ENCODE measurements around the gene SLC5A8.
"Not testable (repeated sequence)": the region's sequence is repeated elsewhere in the genome, so short reads cannot be mapped to it uniquely, and the experiment has no call there.

Gene SLC5A8

DNA sequence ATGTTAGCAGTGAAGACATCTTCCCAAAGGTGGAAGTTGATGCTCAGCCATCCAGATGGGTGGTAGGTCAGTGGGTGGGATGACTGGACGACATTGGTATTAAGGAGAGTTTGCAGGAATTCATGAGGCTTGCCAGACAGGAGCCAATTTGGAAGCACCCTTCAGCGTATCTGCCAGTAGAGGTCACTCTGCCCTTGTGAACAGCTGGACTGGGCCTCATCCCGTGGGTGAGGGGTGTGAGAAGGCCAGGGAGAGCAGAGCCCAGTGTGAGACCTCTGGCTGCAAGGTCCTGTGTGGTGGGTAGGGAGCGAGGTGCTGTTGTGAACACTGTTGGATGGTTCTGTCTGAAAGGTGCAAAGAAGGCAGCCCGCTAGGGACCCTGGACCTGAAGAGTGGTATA is 37.7 kb downstream of the SLC5A8 start:
- DNase-seq (ENCODE audit: low read depth): no peak

DNA sequence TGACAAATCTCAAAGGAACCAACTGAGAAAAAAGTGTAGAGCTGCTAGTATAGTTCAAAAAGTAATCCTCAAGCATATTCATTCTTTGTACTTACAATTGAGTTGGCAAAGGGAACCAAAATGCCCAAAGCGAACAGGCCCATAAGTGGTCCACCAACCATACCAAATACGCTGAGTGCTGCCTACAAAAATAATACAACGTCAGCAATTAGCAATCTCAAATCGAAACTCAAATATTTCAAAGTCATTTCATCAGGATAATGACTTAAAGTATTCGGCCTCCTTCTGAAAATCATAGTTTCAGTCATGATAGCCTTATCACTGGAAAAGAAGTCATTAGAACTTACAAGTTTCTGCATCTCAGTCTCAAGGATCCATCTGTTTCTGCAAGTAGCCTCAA is 42.0 kb downstream of the SLC5A8 start:
- no peak for DNase-seq (ENCODE audit: low read depth)

DNA sequence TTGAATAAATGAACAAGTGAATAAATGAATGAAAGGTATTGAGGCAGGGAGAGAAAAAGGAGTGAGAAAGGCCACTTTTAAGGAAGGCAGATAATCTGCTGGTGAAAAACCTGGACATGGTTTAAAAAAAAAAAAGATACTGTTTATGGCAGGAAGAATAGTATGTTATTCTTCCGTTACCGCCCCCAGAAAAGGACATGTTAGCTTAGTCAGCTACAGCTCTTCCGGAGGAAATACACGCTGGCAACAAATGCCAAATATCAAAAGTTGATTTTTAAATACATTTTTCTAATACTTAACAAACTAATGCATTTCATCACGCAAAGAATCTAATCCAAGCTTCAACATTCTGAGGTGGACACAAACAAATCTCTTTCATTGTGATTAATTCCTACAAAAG is 43.2 kb downstream of the SLC5A8 start:
- DNase-seq (ENCODE audit: low read depth): no peak

DNA sequence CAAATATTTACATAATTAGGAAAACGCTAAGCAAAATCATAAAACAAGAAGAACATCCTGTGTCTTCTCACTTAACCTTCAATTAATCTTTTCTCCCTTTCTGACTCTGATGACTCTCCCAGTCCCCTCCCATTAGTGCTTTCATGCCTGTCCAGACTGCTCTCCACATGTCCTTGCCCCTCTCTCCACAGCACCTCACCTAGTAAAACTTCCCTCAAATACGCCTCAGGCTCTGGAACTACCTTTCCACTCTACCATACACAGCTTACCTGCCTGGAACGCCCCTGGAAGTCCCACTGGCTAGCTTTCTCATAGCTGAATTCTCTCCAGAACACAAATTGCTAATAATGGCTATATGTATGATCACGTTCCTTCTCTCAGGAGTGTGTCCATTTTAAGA is 44.7 kb downstream of the SLC5A8 start:
- DNase-seq (ENCODE audit: low read depth): no peak

DNA sequence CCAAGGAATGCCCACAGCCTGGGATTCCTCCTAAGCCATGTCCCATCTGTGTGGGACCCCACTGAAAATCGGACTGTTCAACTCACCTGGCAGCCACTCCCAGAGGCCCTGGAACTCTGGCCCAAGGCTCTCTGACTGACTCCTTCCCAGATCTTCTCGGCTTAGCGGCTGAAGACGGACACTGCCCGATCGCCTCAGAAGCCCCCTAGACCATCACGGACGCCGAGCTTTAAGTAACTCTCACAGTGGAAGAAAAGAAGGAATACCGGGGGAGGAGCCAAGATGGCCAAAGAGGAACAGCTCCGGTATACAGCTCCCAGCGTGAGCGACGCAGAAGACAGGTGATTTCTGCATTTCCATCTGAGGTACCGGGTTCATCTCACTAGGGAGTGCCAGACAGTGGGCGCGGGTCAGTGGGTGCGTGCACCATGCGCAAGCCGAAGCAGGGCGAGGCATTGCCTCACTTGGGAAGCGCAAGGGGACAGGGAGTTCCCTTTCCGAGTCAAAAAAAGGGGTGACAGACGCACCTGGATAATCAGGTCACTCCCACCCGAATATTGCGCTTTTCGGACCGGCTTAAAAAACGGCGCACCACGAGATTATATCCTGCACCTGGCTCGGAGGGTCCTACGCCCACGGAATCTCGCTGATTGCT is 64.1 kb downstream of the SLC5A8 start:
- not testable (repeated sequence) for DNase-seq (ENCODE audit: low read depth)

DNA sequence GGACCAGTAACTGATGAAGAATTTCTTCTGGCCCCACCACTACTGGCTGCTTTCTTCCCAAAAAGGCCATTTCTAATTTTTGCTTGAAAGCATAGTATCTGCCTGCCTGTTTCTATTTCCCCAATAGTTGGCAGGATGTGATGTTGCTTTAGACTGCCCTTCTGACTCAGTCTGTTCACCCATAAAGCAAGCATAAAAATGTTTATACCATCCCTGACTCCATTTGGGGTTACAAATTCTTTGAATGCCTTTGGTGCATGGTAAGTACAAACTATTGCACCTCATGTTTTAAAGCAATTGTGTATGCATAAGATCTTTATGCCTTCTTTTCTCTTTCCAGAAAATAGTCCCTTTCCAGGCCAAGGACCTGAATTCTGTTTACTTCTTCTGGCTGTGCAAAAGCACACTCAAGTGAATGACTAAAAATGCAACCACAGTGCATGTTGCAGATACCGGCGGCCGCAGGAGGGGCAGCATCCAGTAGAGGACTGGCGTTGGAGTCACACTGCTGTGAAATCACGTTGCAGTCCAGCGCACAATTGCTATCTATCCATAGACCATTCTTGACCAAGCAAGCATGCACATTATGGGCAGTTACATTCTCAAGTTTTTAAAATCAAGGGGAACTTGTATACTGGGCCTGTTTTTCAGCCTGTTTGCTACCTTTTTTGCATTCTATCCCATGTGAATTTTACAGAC is 82.4 kb downstream of the SLC5A8 start:
- DNase-seq (ENCODE audit: low read depth): no peak

DNA sequence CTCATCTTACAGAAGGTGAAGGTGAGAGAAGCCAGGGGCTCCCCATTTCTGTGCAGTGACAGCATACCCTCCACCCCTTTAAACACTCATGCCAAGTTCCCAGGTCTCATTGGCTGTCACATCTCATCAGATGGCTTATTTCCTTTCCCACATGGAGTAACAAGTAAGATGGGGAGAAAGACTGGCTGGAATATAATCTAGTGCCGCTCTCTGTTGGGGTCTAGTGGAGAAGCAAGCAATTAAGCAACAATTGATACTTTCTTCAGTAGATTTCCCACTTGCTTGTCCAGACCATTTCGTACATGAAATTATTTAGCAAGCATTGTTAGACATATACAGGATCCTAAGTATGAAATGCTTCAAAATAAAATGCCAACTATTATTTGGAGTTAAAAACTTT is 92.2 kb downstream of the SLC5A8 start:
- no peak for DNase-seq (ENCODE audit: low read depth)

DNA sequence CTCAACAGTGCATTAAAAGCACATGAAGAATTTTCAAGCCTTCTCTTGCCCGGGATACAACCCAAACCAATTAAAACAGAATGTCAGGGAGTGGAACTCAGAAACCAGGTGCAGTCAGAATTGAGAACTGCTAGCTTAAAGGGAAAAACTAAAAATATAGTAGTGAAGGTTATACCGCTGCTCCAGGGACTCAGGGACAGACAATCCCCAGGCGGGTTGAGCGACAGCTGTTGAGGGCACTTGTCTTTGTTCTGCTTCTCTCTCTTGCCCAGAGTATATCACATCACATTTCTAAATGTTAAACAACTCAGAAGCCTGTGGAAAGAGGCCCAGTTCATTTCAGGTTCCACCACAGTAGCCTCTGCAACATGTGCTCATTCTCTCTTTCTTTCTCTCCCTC is 93.1 kb downstream of the SLC5A8 start:
- no peak for DNase-seq (ENCODE audit: low read depth)

DNA sequence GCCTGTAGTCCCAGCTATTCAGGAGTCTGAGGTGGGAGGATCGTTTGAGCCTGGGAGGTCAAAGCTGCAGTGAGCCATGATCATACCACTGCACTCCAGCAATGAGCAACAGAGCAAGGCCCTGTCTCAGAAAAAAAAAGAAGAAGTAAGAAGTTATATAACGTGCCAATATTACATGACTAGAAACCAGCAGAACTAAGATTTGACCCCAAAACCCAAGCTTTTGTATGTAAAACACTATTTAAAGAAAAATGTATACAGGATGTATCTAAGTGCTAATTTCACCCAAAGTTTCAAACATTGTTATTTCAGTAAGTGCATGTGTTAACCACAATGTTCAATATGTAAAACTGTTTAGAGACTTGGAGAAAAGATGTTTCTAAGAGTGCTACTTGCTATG is 94.7 kb downstream of the SLC5A8 start:
- no peak for DNase-seq (ENCODE audit: low read depth)

DNA sequence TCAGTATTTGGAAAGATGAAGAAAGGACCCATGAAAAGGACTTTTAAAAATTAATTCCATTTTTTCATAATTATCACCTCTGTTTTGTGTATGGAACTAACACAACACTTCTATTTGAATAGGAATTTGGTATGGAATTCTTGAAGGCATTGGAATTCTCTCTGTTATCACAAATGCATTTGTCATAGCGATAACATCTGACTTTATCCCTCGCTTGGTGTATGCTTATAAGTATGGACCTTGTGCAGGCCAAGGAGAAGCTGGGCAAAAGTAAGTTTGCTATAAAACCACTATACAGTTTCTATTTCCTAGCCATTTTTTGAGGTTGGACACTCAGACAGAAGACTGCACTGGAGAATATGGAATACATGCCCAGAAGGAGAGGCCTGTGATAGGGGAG is 98.6 kb downstream of the SLC5A8 start:
- no peak for DNase-seq (ENCODE audit: low read depth)

DNA sequence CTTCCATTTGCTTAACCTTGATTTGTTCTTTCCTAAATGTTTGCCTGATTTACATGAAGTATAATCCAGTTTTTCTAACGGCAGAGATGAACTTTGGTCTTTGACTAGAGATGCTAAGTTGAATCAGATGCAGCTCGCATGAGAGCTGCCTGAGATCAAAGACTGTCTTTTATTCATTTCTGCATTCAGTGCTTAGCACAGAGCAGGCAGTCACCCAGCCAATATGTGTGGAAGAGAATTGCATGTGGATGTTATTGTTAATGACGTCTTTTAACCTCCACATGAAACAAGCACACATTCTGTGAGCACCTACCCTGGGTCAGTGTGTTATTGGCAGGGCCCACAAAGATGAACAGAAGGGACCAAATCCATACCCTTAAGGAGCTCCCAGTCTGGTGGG is 99.2 kb downstream of the SLC5A8 start:
- no peak for DNase-seq (ENCODE audit: low read depth)

DNA sequence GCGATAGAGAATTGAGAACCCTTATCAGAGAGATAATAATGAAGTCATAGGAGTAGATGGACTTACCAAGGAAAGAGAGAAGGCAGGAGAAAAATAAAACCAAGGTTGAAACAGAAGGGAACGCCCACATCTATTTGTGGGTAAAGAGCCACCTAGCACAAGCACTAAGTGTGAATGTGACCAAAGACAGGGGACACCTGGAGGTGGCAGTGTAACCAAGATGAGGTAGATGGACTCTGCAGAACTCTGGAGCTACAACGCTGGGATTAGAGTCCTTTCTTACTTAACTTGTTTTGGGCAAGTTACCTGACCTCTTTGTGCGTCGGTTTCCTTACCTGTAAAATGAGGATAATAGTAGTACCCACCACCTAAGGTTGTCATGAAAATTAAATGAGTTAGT is 101.9 kb downstream of the SLC5A8 start:
- DNase-seq (ENCODE audit: low read depth): no peak

DNA sequence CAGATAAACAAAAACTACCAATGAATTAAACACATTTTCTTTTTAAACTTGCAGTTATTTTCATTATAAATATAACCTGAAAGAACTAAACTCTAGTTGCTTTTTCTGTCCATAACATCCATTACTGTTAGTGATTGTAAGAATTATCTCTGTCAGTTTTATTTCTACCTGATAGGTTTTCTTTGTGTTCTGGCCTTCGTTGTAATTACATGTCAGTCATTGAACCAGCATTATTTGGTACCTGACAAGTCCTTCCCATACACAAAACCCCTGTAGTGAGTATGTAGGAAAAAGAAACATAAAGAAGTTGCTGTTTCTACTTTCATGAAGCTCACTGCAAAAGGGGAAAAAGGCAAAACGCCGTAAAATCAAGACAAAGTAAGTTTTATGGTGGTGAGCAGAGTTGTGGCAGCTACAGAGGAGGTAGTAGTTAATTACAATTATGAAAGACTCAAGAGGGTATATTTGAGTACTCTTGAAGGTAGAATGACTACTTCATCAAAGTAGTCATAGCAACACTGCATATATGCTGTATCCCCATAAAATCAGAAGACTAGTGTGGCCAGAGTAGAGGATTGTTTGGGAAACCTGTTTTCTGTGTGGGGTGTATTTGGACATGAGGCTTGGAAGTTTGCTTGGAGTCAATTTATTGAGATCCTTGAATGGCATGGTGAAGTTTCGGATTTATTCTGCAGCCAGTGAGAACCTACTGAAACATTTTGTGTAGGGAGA is 102.8 kb downstream of the SLC5A8 start:
- DNase-seq (ENCODE audit: low read depth): no peak

All from stimulated activated CD8-positive, alpha-beta memory T cell treated with anti-CD3 and anti-CD28 coated beads, Interleukin-15, amount 100 ng/mL, for 1 hour (primary cell).